CD14-positive monocyte (primary cell): ENCODE measurements around the gene BTNL2. TPM values are rescaled to one million over a fixed set of nuclear protein-coding genes. Genes with fewer than 3 reads are reported as not detected.

Experiments used
- DNase-seq, 3 donors: peaks; one replicate each; pipeline ENCODE4 v3.0.0-alpha.2; 2011 to 2022
- H2AFZ ChIP-seq: 2 replicates; pipeline ENCODE4 v1.6.0; 2012; ENCODE audit warnings: mild to moderate bottlenecking, low read depth, low read length, inconsistent platforms; ENCODE audit not compliant: insufficient read depth, poor library complexity, severe bottlenecking
- H3K27ac ChIP-seq, 2 donors: 1 replicate in 1 of 2; 2 replicates in 1 of 2; pipeline ENCODE4 v1.5.1; 2012 to 2013; ENCODE audit warnings: low read length in 2 of 2, control low read depth in 1 of 2, inconsistent platforms in 1 of 2, low read depth in 1 of 2, mild to moderate bottlenecking in 1 of 2
- H3K27me3 ChIP-seq, 2 donors: one replicate each; pipeline versions ENCODE4 v1.6.0 to v1.6.1; 2011 to 2013; ENCODE audit warnings: low read length in 2 of 2; ENCODE audit not compliant: control insufficient read depth in 2 of 2, insufficient read depth in 2 of 2
- H3K36me3 ChIP-seq, 2 donors: replicated peaks in 1 of 2; 1 replicate in 1 of 2; 2 replicates in 1 of 2; pipeline versions ENCODE4 v1.5.1 to v1.6.1; 2012 to 2013; ENCODE audit warnings: low read length in 2 of 2, control low read depth in 1 of 2, inconsistent platforms in 1 of 2, mild to moderate bottlenecking in 1 of 2; ENCODE audit not compliant: insufficient read depth in 2 of 2, control insufficient read depth in 1 of 2
- H3K4me1 ChIP-seq, 2 donors: 1 replicate in 1 of 2; 2 replicates in 1 of 2; pipeline versions ENCODE4 v1.5.1 to v1.6.1; 2012 to 2013; ENCODE audit warnings: low read length in 2 of 2, control low read depth in 1 of 2, inconsistent platforms in 1 of 2, mild to moderate bottlenecking in 1 of 2, moderate library complexity in 1 of 2; ENCODE audit not compliant: insufficient read depth in 2 of 2, control insufficient read depth in 1 of 2
- H3K4me2 ChIP-seq: replicated peaks from 2 replicates; pipeline ENCODE3; 2012; ENCODE audit warnings: low read length, moderate library complexity, mild to moderate bottlenecking; ENCODE audit not compliant: poor library complexity, severe bottlenecking; ENCODE audit errors: extremely low read depth
- H3K4me3 ChIP-seq, 3 experiments: fragments of 200-600 bp in 1 of 3; sonication (generic) in 1 of 3; replicated peaks in 1 of 3; 1 replicate in 2 of 3; 2 replicates in 1 of 3; pipeline ENCODE4 v1.5.1; 2011 to 2013; ENCODE audit warnings: low read length in 3 of 3, mild to moderate bottlenecking in 3 of 3, control low read depth in 2 of 3, low read depth in 2 of 3, inconsistent platforms in 1 of 3, moderate library complexity in 1 of 3
- H3K79me2 ChIP-seq: 2 replicates; pipeline ENCODE4 v1.6.0; 2012; ENCODE audit warnings: mild to moderate bottlenecking, control low read depth, inconsistent platforms, low read length, moderate library complexity; ENCODE audit not compliant: insufficient read depth
- H3K9ac ChIP-seq: 2 replicates; pipeline ENCODE4 v1.6.0; 2017; ENCODE audit warnings: low read length, mild to moderate bottlenecking; ENCODE audit not compliant: insufficient read depth, poor library complexity, severe bottlenecking
- H3K9me3 ChIP-seq, 2 donors: replicated peaks in 1 of 2; 1 replicate in 1 of 2; 2 replicates in 1 of 2; pipeline versions ENCODE4 v1.5.1 to v1.6.1; 2012 to 2013; ENCODE audit warnings: low read length in 2 of 2, control low read depth in 1 of 2; ENCODE audit not compliant: control insufficient read depth in 1 of 2, insufficient read depth in 1 of 2
- H4K20me1 ChIP-seq: 2 replicates; pipeline ENCODE4 v1.6.0; 2012; ENCODE audit warnings: mild to moderate bottlenecking, low read length, control low read depth, moderate library complexity; ENCODE audit not compliant: insufficient read depth
- H3K27ac Mint-ChIP-seq, 7 donors: one replicate each; pipeline ENCODE4 v1.8.0; 2020; ENCODE audit warnings: mild to moderate bottlenecking in 7 of 7, mixed read lengths in 7 of 7, moderate library complexity in 6 of 7, inconsistent platforms in 2 of 7
- H3K27me3 Mint-ChIP-seq, 3 donors: one replicate each; pipeline ENCODE4 v1.8.0; 2021 to 2022; ENCODE audit warnings: low read depth in 3 of 3, mild to moderate bottlenecking in 3 of 3, mixed read lengths in 3 of 3, moderate library complexity in 3 of 3, inconsistent platforms in 1 of 3
- H3K36me3 Mint-ChIP-seq, 2 donors: one replicate each; pipeline ENCODE4 v1.8.0; 2020; ENCODE audit warnings: mixed read lengths in 2 of 2, inconsistent platforms in 1 of 2, mild to moderate bottlenecking in 1 of 2
- H3K4me1 Mint-ChIP-seq: one replicate; pipeline ENCODE4 v1.8.0; 2020; ENCODE audit warnings: mild to moderate bottlenecking, mixed read lengths
- H3K4me3 Mint-ChIP-seq, 2 donors: one replicate each; pipeline ENCODE4 v1.8.0; 2020; ENCODE audit warnings: mild to moderate bottlenecking in 2 of 2, mixed read lengths in 2 of 2, moderate library complexity in 1 of 2
- H3K9me3 Mint-ChIP-seq, 7 donors: one replicate each; pipeline ENCODE4 v1.8.0; 2020 to 2022; ENCODE audit warnings: mixed read lengths in 7 of 7, mild to moderate bottlenecking in 6 of 7, moderate library complexity in 6 of 7, inconsistent platforms in 2 of 7
- WGBS: methylation state at CpG from one replicate; pipeline ENCODE4 v1.1.5; 2013; ENCODE audit warnings: missing lambda C conversion rate; ENCODE audit not compliant: insufficient coverage; 5-methylcytosine and 5-hydroxymethylcytosine counted together
- intact Hi-C, 2 donors: fragments of 100-400 bp; cut with micrococcal nuclease; formaldehyde crosslinking; loops; one replicate each; pipeline versions ENCODE4 v1.15.0 to v1.15.1; 2023
- polyA plus RNA-seq, 3 donors: library from polyadenylated mRNA; depleted of rRNA in 1 of 3; unstranded in 2 of 3; stranded (reverse) in 1 of 3; fragments of 300-500 nt in 2 of 3; fragments of >200 nt in 1 of 3; fragmentation: Illumina TruSeq in 2 of 3; gene quantifications; 1 replicate in 2 of 3; 2 replicates in 1 of 3; pipeline ENCODE4 v1.2.3, GENCODE V29; 2012 to 2021
- TF ChIP-seq, protein P1 (sequence below): fragments of 200-600 bp; IDR thresholded peaks from one replicate; pipeline ENCODE4 v1.8.0; 2022; ENCODE audit warnings: antibody characterized with exemption, mild to moderate bottlenecking

BTNL2 gene
- polyA plus RNA-seq, 3 donors: not detected

DNA sequence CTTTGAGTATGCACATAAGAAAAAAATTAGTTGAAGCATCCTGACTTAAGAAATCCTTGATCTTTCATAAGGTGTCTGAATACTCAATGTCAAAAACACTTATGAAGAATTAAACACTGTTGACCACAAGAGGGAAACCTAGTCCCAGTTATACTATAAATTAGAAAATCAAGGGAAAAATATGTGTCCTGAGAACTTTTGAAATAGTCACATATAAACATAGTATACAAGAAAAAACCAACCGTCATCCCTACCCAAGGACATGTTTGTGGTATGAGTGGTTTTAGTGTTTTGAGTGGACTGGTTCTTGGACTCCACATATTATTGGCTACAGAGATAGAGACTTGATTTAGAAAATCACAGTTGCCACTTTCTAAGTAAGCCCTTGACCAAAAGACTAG is 25.1 kb upstream of the BTNL2 start:
- no peaks in the 10 kb centered on the region for H3K36me3 Mint-ChIP-seq
- Histone ChIP-seq H3K27ac (no peak overlapping the region), H2AFZ (no peak overlapping the region), H3K4me1 (peaks cover 10 to 11% of the 10 kb centered on the region in 2 donors), H3K4me3 (no peak overlapping the region), H3K9me3 (no peaks in the 10 kb centered on the region), H4K20me1 (no peaks in the 10 kb centered on the region), H3K9ac (no peak overlapping the region), H3K27me3 (no peaks in the 10 kb centered on the region), H3K36me3 (no peaks in the 10 kb centered on the region), H3K79me2 (no peaks in the 10 kb centered on the region), H3K4me2 (no peak overlapping the region)
- peaks cover 9% of the 10 kb centered on the region for H3K4me1 Mint-ChIP-seq
- intact Hi-C loops: loop anchor here in 1 of 2 donors (5.0 kb wide), 1 partner anchor 270 kb away; no protein-coding TSS in a partner anchor
- no peaks in the 10 kb centered on the region for H3K9me3 Mint-ChIP-seq
- TF ChIP-seq, protein P1, sequence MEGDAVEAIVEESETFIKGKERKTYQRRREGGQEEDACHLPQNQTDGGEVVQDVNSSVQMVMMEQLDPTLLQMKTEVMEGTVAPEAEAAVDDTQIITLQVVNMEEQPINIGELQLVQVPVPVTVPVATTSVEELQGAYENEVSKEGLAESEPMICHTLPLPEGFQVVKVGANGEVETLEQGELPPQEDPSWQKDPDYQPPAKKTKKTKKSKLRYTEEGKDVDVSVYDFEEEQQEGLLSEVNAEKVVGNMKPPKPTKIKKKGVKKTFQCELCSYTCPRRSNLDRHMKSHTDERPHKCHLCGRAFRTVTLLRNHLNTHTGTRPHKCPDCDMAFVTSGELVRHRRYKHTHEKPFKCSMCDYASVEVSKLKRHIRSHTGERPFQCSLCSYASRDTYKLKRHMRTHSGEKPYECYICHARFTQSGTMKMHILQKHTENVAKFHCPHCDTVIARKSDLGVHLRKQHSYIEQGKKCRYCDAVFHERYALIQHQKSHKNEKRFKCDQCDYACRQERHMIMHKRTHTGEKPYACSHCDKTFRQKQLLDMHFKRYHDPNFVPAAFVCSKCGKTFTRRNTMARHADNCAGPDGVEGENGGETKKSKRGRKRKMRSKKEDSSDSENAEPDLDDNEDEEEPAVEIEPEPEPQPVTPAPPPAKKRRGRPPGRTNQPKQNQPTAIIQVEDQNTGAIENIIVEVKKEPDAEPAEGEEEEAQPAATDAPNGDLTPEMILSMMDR: peak; percentile 77
- peaks cover 0 to 2% (median 0%) of the 10 kb centered on the region in 3 donors for H3K27me3 Mint-ChIP-seq
- WGBS: no CpG with 5 or more reads among the region's 1 CpG
- H3K27ac Mint-ChIP-seq: no peak overlapping the region
- no peak overlapping the region for H3K4me3 Mint-ChIP-seq
- DNase-seq: peak; percentile 34 to 71 (median 62)

DNA sequence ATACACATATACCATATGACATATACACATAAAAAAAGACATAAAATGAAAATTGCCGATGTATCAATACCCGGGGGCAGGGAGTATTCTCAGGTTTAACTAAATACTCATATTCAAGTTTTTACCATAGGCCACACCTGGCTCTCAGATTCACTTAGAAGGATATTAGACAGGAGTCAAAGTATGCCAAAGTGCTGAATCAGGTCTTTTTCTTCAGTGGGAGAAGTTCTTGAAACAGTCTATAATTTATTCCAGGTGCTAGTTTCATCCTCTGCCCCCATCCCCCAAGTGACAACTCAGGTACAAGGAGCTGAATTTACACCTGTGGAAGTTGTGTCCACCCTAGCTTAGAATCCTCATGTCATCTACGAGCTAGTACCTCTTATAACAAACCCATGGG is 24.2 kb upstream of the BTNL2 start:
- Histone ChIP-seq H3K27ac (no peak overlapping the region), H3K27me3 (no peaks in the 10 kb centered on the region), H3K9ac (no peak overlapping the region), H3K36me3 (no peaks in the 10 kb centered on the region), H3K4me1 (peaks cover 1 to 2% of the 10 kb centered on the region in 2 donors), H2AFZ (no peak overlapping the region), H3K79me2 (no peaks in the 10 kb centered on the region), H4K20me1 (no peaks in the 10 kb centered on the region), H3K9me3 (no peaks in the 10 kb centered on the region), H3K4me3 (no peak overlapping the region), H3K4me2 (no peak overlapping the region)
- Mint-ChIP-seq H3K4me3 (no peak overlapping the region), H3K9me3 (no peaks in the 10 kb centered on the region), H3K36me3 (no peaks in the 10 kb centered on the region), H3K27ac (no peak overlapping the region), H3K27me3 (peaks cover 0 to 2% (median 0%) of the 10 kb centered on the region in 3 donors), H3K4me1 (peaks cover under 1% of the 10 kb centered on the region)
- WGBS: 77% methylated on average over 1 of the region's 3 CpGs
- intact Hi-C loops: loop anchor here in 1 of 2 donors (5.0 kb wide), 1 partner anchor 271 kb away; no protein-coding TSS in a partner anchor
- TF ChIP-seq, protein P1: no peak
- DNase-seq: no peak
